H1 (cell line): ENCODE results near the gene ODAPH. TPM values are rescaled to one million over a fixed set of nuclear protein-coding genes. Genes with fewer than 3 reads are reported as not detected.
"Not testable (repeated sequence)": the region's sequence is repeated elsewhere in the genome, so short reads cannot be mapped to it uniquely, and the experiment has no call there.

Experiments used
- CTCF ChIA-PET: fragments of 300-600 bp; sonication (Branson Sonifier 250); formaldehyde crosslinking; loops from one replicate; lab custom pipeline; 2021; ENCODE audit not compliant: partially characterized antibody; lab: Charles Lee
- POLR2A ChIA-PET: fragments of 300-600 bp; sonication (Branson Sonifier 250); formaldehyde crosslinking; loops from one replicate; lab custom pipeline; 2021; ENCODE audit warnings: inconsistent platforms; ENCODE audit not compliant: partially characterized antibody; lab: Charles Lee
- DNase-seq, 2 experiments: peaks; one replicate each; pipeline versions ENCODE4 v3.0.0 to v3.0.0-alpha.2; 2010 to 2022; ENCODE audit warnings: low spot score in 2 of 2, low read depth in 1 of 2, mixed read lengths in 1 of 2
- FAIRE-seq: peaks from 2 replicates; lab custom pipeline; 2011; peaks lifted over from hg19 to GRCh38; lab: Jason Lieb, UNC
- H2AFZ ChIP-seq: 2 replicates; pipeline ENCODE4 v1.8.1; 2012; ENCODE audit warnings: low read length, inconsistent platforms
- H2AK5ac ChIP-seq: 2 replicates; pipeline ENCODE4 v1.6.1; 2013; ENCODE audit warnings: low read depth, low read length
- H2BK120ac ChIP-seq: replicated peaks from 2 replicates; pipeline ENCODE3; 2013; ENCODE audit warnings: low read depth, low read length, inconsistent platforms
- H2BK12ac ChIP-seq: 2 replicates; pipeline ENCODE4 v1.6.1; 2013; ENCODE audit warnings: low read depth, low read length
- H2BK15ac ChIP-seq: 2 replicates; pipeline ENCODE4 v1.6.1; 2013; ENCODE audit warnings: low read length
- H2BK20ac ChIP-seq: 2 replicates; pipeline ENCODE4 v1.6.1; 2013; ENCODE audit warnings: low read length
- H2BK5ac ChIP-seq: 2 replicates; pipeline ENCODE4 v1.6.1; 2013; ENCODE audit warnings: low read depth, low read length
- H3K14ac ChIP-seq: 2 replicates; pipeline ENCODE4 v1.6.1; 2013; ENCODE audit warnings: inconsistent platforms; ENCODE audit not compliant: insufficient read length
- H3K18ac ChIP-seq: 2 replicates; pipeline ENCODE4 v1.6.1; 2013; ENCODE audit warnings: low read length; ENCODE audit errors: extremely low read depth
- H3K23ac ChIP-seq: 2 replicates; pipeline ENCODE4 v1.6.1; 2013; ENCODE audit warnings: inconsistent platforms; ENCODE audit not compliant: insufficient read length
- H3K23me2 ChIP-seq: 2 replicates; pipeline ENCODE4 v1.6.1; 2013; ENCODE audit warnings: low read depth, low read length
- H3K27ac ChIP-seq: 2 replicates; pipeline ENCODE4 v1.6.1; 2011; ENCODE audit warnings: low read depth, low read length, inconsistent platforms
- H3K27me3 ChIP-seq, 4 experiments: replicated peaks in 1 of 4; 1 replicate in 1 of 4; 2 replicates in 3 of 4; pipeline versions ENCODE4 v1.6.1 to v1.8.1; 2011 to 2013; ENCODE audit warnings: low read length in 3 of 4, mild to moderate bottlenecking in 3 of 4, inconsistent platforms in 2 of 4, mixed read lengths in 2 of 4, moderate library complexity in 1 of 4; ENCODE audit not compliant: control insufficient read depth in 3 of 4, insufficient read depth in 3 of 4; ENCODE audit errors: extremely low read depth in 1 of 4
- H3K36me3 ChIP-seq, 4 experiments: 2 replicates each; pipeline versions ENCODE4 v1.6.1 to v1.8.1; 2011 to 2013; ENCODE audit warnings: mild to moderate bottlenecking in 4 of 4, low read length in 3 of 4, moderate library complexity in 2 of 4, control low read depth in 1 of 4, inconsistent platforms in 1 of 4; ENCODE audit not compliant: insufficient read depth in 4 of 4, control insufficient read depth in 2 of 4
- H3K4ac ChIP-seq: replicated peaks from 2 replicates; pipeline ENCODE3; 2013; ENCODE audit warnings: low read length, low read depth, mixed read lengths, inconsistent platforms; ENCODE audit not compliant: insufficient read length
- H3K4me1 ChIP-seq, 4 experiments: replicated peaks in 1 of 4; 1 replicate in 1 of 4; 2 replicates in 3 of 4; pipeline versions ENCODE4 v1.6.1 to v1.8.1; 2011 to 2013; ENCODE audit warnings: low read length in 3 of 4, inconsistent platforms in 2 of 4, mixed read lengths in 1 of 4; ENCODE audit not compliant: insufficient read depth in 4 of 4, control insufficient read depth in 3 of 4
- H3K4me2 ChIP-seq, 2 experiments: 2 replicates each; pipeline versions ENCODE4 v1.6.1 to v1.8.1; 2011 to 2013; ENCODE audit warnings: low read depth in 2 of 2, low read length in 2 of 2, control low read depth in 1 of 2, inconsistent platforms in 1 of 2, mild to moderate bottlenecking in 1 of 2; ENCODE audit not compliant: insufficient read depth in 1 of 2
- H3K4me3 ChIP-seq, 4 experiments: fragments of 200-600, 300-600 bp in 1 of 4; sonication (generic), shearing (Covaris generic), sonication (Bioruptor Twin) in 1 of 4; 2 replicates each; pipeline versions ENCODE4 v1.5.1 to v1.8.1; 2011 to 2016; ENCODE audit warnings: low read length in 4 of 4, low read depth in 3 of 4, control low read depth in 2 of 4, inconsistent platforms in 2 of 4, mild to moderate bottlenecking in 2 of 4, mixed read lengths in 1 of 4, moderate library complexity in 1 of 4; ENCODE audit not compliant: insufficient read depth in 2 of 4; ENCODE audit errors: extremely low read depth in 1 of 4
- H3K56ac ChIP-seq: replicated peaks from 2 replicates; pipeline ENCODE3; 2013; ENCODE audit warnings: low read depth, mild to moderate bottlenecking, mixed read lengths, low read length, inconsistent platforms; ENCODE audit not compliant: insufficient read length
- H3K79me1 ChIP-seq: 2 replicates; pipeline ENCODE4 v1.6.1; 2013; ENCODE audit warnings: low read depth, low read length, control low read depth
- H3K79me2 ChIP-seq, 2 experiments: 2 replicates each; pipeline versions ENCODE4 v1.6.1 to v1.8.1; 2012 to 2013; ENCODE audit warnings: low read length in 2 of 2, mild to moderate bottlenecking in 2 of 2, inconsistent platforms in 1 of 2; ENCODE audit not compliant: insufficient read depth in 2 of 2, control insufficient read depth in 1 of 2
- H3K9ac ChIP-seq, 4 experiments: replicated peaks in 1 of 4; 1 replicate in 1 of 4; 2 replicates in 3 of 4; pipeline versions ENCODE4 v1.6.1 to v1.8.1; 2011 to 2013; ENCODE audit warnings: low read depth in 3 of 4, low read length in 3 of 4, control low read depth in 2 of 4, mild to moderate bottlenecking in 2 of 4, moderate library complexity in 2 of 4, inconsistent platforms in 1 of 4; ENCODE audit errors: extremely low read depth in 1 of 4
- H3K9me3 ChIP-seq, 2 experiments: 2 replicates each; pipeline versions ENCODE4 v1.6.1 to v1.8.1; 2012 to 2013; ENCODE audit warnings: mild to moderate bottlenecking in 2 of 2, moderate library complexity in 2 of 2, control low read depth in 1 of 2, inconsistent platforms in 1 of 2, low read depth in 1 of 2, low read length in 1 of 2, mixed read lengths in 1 of 2; ENCODE audit not compliant: insufficient read depth in 2 of 2
- H4K20me1 ChIP-seq, 2 experiments: replicated peaks in 1 of 2; 2 replicates each; pipeline versions ENCODE3 to v1.8.1; 2011 to 2013; ENCODE audit warnings: inconsistent platforms in 2 of 2, low read length in 2 of 2, mild to moderate bottlenecking in 1 of 2; ENCODE audit not compliant: insufficient read depth in 2 of 2, control insufficient read depth in 1 of 2
- H4K5ac ChIP-seq: 2 replicates; pipeline ENCODE4 v1.6.1; 2013; ENCODE audit warnings: low read length, low read depth, mixed read lengths, inconsistent platforms; ENCODE audit not compliant: insufficient read length
- H4K8ac ChIP-seq: 2 replicates; pipeline ENCODE4 v1.8.0; 2013; ENCODE audit warnings: mild to moderate bottlenecking, moderate library complexity, low read length, inconsistent platforms; ENCODE audit not compliant: insufficient read depth; ENCODE audit errors: extremely low read depth
- H4K91ac ChIP-seq: replicated peaks from 2 replicates; pipeline ENCODE3; 2013; ENCODE audit warnings: low read length, mixed read lengths, inconsistent platforms; ENCODE audit not compliant: insufficient read length
- WGBS, 2 experiments: shearing (Covaris generic) in 1 of 2; methylation state at CpG; one replicate each; pipeline versions ENCODE4 v1.1.6 to v1.1.7; 2013 to 2015; ENCODE audit warnings: low lambda C conversion rate in 2 of 2, mixed read lengths in 2 of 2, inconsistent platforms in 1 of 2, low coverage in 1 of 2, missing lambda C conversion rate in 1 of 2; ENCODE audit not compliant: insufficient replicate concordance in 2 of 2, insufficient coverage in 1 of 2, insufficient read length in 1 of 2; ENCODE audit errors: extremely low coverage in 1 of 2, missing lambda C conversion rate in 1 of 2; 5-methylcytosine and 5-hydroxymethylcytosine counted together
- polyA plus RNA-seq, 7 experiments: library from polyadenylated mRNA; depleted of rRNA in 3 of 7; stranded (reverse) in 5 of 7; unstranded in 2 of 7; fragments of >200 nt in 5 of 7; fragments of 200-250 nt in 2 of 7; gene quantifications; 1 replicate in 5 of 7; 2 replicates in 1 of 7; 4 replicates in 1 of 7; pipeline versions ENCODE4 v1.2.1 to v1.2.3, GENCODE V29; 2011 to 2013; ENCODE audit warnings: missing spikeins in 2 of 7, mixed read lengths in 2 of 7
- total RNA-seq: library from RNA; stranded (reverse); fragmentation: NEBNext Ultra II Directional; extraction: Animal tissue kit (Norgen Biotek cat#: 25700); gene quantifications from 2 replicates; pipeline ENCODE4 v1.2.1, GENCODE V29; 2021

ODAPH gene
- total and polyA plus RNA-seq, 2 of the 8 experiments (the other 6 are each of a cell fraction or from before 2014, with no cell fraction given): not detected

DNA sequence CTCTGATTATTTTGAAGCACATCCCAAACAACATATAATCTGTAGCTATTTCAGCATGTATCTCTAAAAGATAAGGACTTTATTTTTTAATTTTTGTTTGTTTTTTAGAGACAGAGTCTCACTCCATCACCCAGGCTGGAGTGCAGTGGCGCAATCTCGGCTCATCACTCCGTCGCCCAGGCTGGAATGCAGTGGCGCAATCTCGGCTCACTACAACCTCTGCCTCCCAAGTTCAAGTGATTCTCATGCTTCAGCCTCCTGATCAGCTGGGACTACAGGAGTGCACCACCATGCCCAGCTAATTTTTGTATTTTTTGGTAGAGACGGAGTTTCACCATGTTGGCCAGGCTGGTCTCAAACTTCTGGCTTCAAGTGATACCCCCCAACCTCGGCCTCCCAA is 11.6 kb upstream of the ODAPH start:
- H3K27ac ChIP-seq, FAIRE-seq, H2BK15ac ChIP-seq, H4K91ac ChIP-seq, H4K8ac ChIP-seq, H3K4ac ChIP-seq, CTCF ChIA-PET, H3K56ac ChIP-seq, H3K14ac ChIP-seq, H2AFZ ChIP-seq, H3K36me3 ChIP-seq, H2BK20ac ChIP-seq, H4K20me1 ChIP-seq, H2AK5ac ChIP-seq, H3K18ac ChIP-seq, H4K5ac ChIP-seq, H3K79me2 ChIP-seq, H3K9ac ChIP-seq, H3K79me1 ChIP-seq, H2BK120ac ChIP-seq, H2BK12ac ChIP-seq, H3K4me3 ChIP-seq, H3K4me1 ChIP-seq, H3K4me2 ChIP-seq, H3K23me2 ChIP-seq, DNase-seq, H3K9me3 ChIP-seq, H3K27me3 ChIP-seq, H3K23ac ChIP-seq, H2BK5ac ChIP-seq: not testable (repeated sequence)
- POLR2A ChIA-PET: interaction anchor here (0.6 to 1.0 kb wide), 3 partner anchors 30 to 640 kb away, joined by 3 to 5 read pairs (median 3); partner anchors contain the start of genes RCHY1 and THAP6
- WGBS, 2 experiments: 94% methylated on average over 8 of the region's 8 CpGs; no CpG with 5 or more reads in 1 of the 2 experiments
